ENCODE data around the gene UBE3C.

Gene UBE3C

GRCh38 chr7:157291404-157292080 is 152.8 kb downstream of the UBE3C start:
- no peak for DNase-seq (ENCODE audit: low read depth in 2 of 2)

GRCh38 chr7:157292258-157292657 is 153.5 kb downstream of the UBE3C start:
- no peak for DNase-seq (ENCODE audit: low read depth in 2 of 2)

GRCh38 chr7:157292770-157293412 is 154.2 kb downstream of the UBE3C start:
- no peak for DNase-seq (ENCODE audit: low read depth in 2 of 2)

GRCh38 chr7:157293413-157293788 is 154.7 kb downstream of the UBE3C start:
- no peak for DNase-seq (ENCODE audit: low read depth in 2 of 2)

GRCh38 chr7:157294773-157295172 is 156.0 kb downstream of the UBE3C start:
- DNase-seq (ENCODE audit: low read depth in 2 of 2) = no peak

- DNase-seq (ENCODE audit: low read depth in 2 of 2) = no peak
Measured at GRCh38 chr7:157295338-157295737, 156.6 kb downstream of the UBE3C start.

GRCh38 chr7:157297185-157297584 is 158.5 kb downstream of the UBE3C start:
- DNase-seq (ENCODE audit: low read depth in 2 of 2) = no peak

- DNase-seq (ENCODE audit: low read depth in 2 of 2) = no peak
Measured at GRCh38 chr7:157299317-157299612, 160.5 kb downstream of the UBE3C start.

GRCh38 chr7:157299613-157300368 is 161.1 kb downstream of the UBE3C start:
- DNase-seq (ENCODE audit: low read depth in 2 of 2) = no peak

- no peak for DNase-seq (ENCODE audit: low read depth in 2 of 2)
Measured at GRCh38 chr7:157300369-157300825, 161.7 kb downstream of the UBE3C start.

GRCh38 chr7:157301610-157302120 is 162.9 kb downstream of the UBE3C start:
- DNase-seq (ENCODE audit: low read depth in 2 of 2) = no peak

- DNase-seq (ENCODE audit: low read depth in 2 of 2) = no peak
Measured at GRCh38 chr7:157306846-157307838, 168.4 kb downstream of the UBE3C start.

GRCh38 chr7:157309988-157310668 is 171.4 kb downstream of the UBE3C start:
- DNase-seq (ENCODE audit: low read depth in 2 of 2) = peak; percentile 94 to 95

- no peak for DNase-seq (ENCODE audit: low read depth in 2 of 2)
Measured at GRCh38 chr7:157310676-157311185, 172.0 kb downstream of the UBE3C start.

- no peak for DNase-seq (ENCODE audit: low read depth in 2 of 2)
Measured at GRCh38 chr7:157312941-157313340, 174.2 kb downstream of the UBE3C start.

GRCh38 chr7:157313645-157314044 is 174.9 kb downstream of the UBE3C start:
- DNase-seq (ENCODE audit: low read depth in 2 of 2) = no peak

GRCh38 chr7:157318015-157318706 is 179.4 kb downstream of the UBE3C start:
- no peak for DNase-seq (ENCODE audit: low read depth in 2 of 2)
